K562 (cell line): ENCODE data around the gene DGCR6L. TPM values are rescaled to one million over a fixed set of nuclear protein-coding genes. Genes with fewer than 3 reads are reported as not detected.
"Not testable (repeated sequence)": the region's sequence is repeated elsewhere in the genome, so short reads cannot be mapped to it uniquely, and the experiment has no call there.

Source experiments
- ATAC-seq: fragments of 200-7000 bp; cut with Tn5 transposase; 3 replicates; pipeline ENCODE4 v1.9.1; 2020; ENCODE audit warnings: moderate library complexity
- BruUV-seq: library from RNA; stranded (reverse); fragments of 400-500 nt; replicated peaks from 2 replicates; lab custom pipeline; 2021; lab: Mats Ljungman, UMichigan
- CTCF ChIA-PET: fragments of 300-600 bp; formaldehyde crosslinking; extraction: SDS; loops from one replicate; lab custom pipeline; 2021; ENCODE audit warnings: low intra/inter-chr PET ratio; lab: Yijun Ruan, JAX
- POLR2A ChIA-PET: fragments of 300-600, 350-650 bp; sonication (Branson Sonifier 250); formaldehyde crosslinking; extraction: SDS; loops from one replicate; lab custom pipeline; 2021; ENCODE audit warnings: antibody characterized with exemption, inconsistent platforms; lab: Yijun Ruan, JAX
- DNase-seq, 4 experiments: peaks; one replicate each; pipeline versions ENCODE4 v3.0.0 to v3.0.0-alpha.2; 2011 to 2018; ENCODE audit warnings: low spot score in 3 of 4, mixed read lengths in 3 of 4; ENCODE audit errors: extremely low read depth in 1 of 4
- FAIRE-seq: peaks from 2 replicates; lab custom pipeline; 2011; peaks lifted over from hg19 to GRCh38; lab: Jason Lieb, UNC
- H2AFZ ChIP-seq: 2 replicates; pipeline ENCODE4 v1.6.0; 2011; ENCODE audit warnings: low read depth, low read length, control low read depth, inconsistent platforms
- H3K27ac ChIP-seq: fragments of 200-600 bp; 3 replicates; pipeline ENCODE4 v1.8.0; 2011; ENCODE audit warnings: low read depth, mild to moderate bottlenecking, control low read depth, inconsistent platforms, low read length, moderate library complexity, mixed read lengths; ENCODE audit errors: extremely low read depth
- H3K27me3 ChIP-seq, 2 experiments: fragments of 300-600 bp in 1 of 2; 2 replicates in 1 of 2; 3 replicates in 1 of 2; pipeline versions ENCODE4 v1.6.0 to v1.8.0; 2011; ENCODE audit warnings: inconsistent platforms in 2 of 2, low read length in 2 of 2, mild to moderate bottlenecking in 1 of 2, mixed read lengths in 1 of 2, moderate library complexity in 1 of 2; ENCODE audit not compliant: control insufficient read depth in 2 of 2, insufficient read depth in 2 of 2
- H3K36me3 ChIP-seq: fragments of 300-600 bp; 3 replicates; pipeline ENCODE4 v1.8.0; 2011; ENCODE audit warnings: mild to moderate bottlenecking, low read length, inconsistent platforms; ENCODE audit not compliant: control insufficient read depth, insufficient read depth
- H3K4me1 ChIP-seq, 2 experiments: fragments of 200-600 bp in 1 of 2; replicated peaks in 1 of 2; 2 replicates in 1 of 2; 3 replicates in 1 of 2; pipeline versions ENCODE4 v1.5.1 to v1.8.0; 2011; ENCODE audit warnings: inconsistent platforms in 2 of 2, low read length in 2 of 2, mild to moderate bottlenecking in 1 of 2, mixed read lengths in 1 of 2, moderate library complexity in 1 of 2; ENCODE audit not compliant: control insufficient read depth in 2 of 2, insufficient read depth in 2 of 2
- H3K4me2 ChIP-seq: 2 replicates; pipeline ENCODE4 v1.6.1; 2011; ENCODE audit warnings: low read length, control low read depth, inconsistent platforms, mixed read lengths; ENCODE audit not compliant: insufficient read depth
- H3K4me3 ChIP-seq: fragments of 200-600 bp; sonication (generic), shearing (Covaris generic); 2 replicates; pipeline ENCODE4 v1.5.1; 2016; ENCODE audit warnings: control low read depth, inconsistent platforms
- H3K79me2 ChIP-seq: fragments of 200-600 bp; 3 replicates; pipeline ENCODE4 v1.8.0; 2011; ENCODE audit warnings: low read length, inconsistent platforms; ENCODE audit not compliant: control insufficient read depth, insufficient read depth
- H3K9ac ChIP-seq, 2 experiments: 2 replicates each; pipeline versions ENCODE4 v1.6.0 to v1.6.1; 2011; ENCODE audit warnings: low read depth in 2 of 2, low read length in 2 of 2, control low read depth in 1 of 2, inconsistent platforms in 1 of 2, mild to moderate bottlenecking in 1 of 2, mixed read lengths in 1 of 2; ENCODE audit not compliant: insufficient read depth in 1 of 2
- H3K9me1 ChIP-seq: one replicate; pipeline ENCODE4 v1.6.0; 2011; ENCODE audit warnings: inconsistent platforms, mild to moderate bottlenecking, low read length, moderate library complexity; ENCODE audit not compliant: control insufficient read depth, insufficient read depth
- H3K9me3 ChIP-seq: replicated peaks from 2 replicates; pipeline ENCODE4 v1.5.1; 2011; ENCODE audit warnings: low read depth, low read length, inconsistent platforms; ENCODE audit not compliant: control insufficient read depth, insufficient read depth
- H4K20me1 ChIP-seq: replicated peaks from 2 replicates; pipeline ENCODE4 v1.6.1; 2011; ENCODE audit warnings: low read length, inconsistent platforms, mixed read lengths; ENCODE audit not compliant: control insufficient read depth, insufficient read depth
- CBX2 ChIP-seq: fragments of 200-600 bp; sonication (generic); IDR thresholded peaks from one replicate; pipeline ENCODE4 v1.6.1; 2012; ENCODE audit warnings: mild to moderate bottlenecking, low read length, inconsistent platforms; ENCODE audit not compliant: insufficient read depth, poor library complexity, severe bottlenecking
- CEBPB ChIP-seq: fragments of 450-650 bp; IDR thresholded peaks from 2 replicates; pipeline ENCODE4 v1.6.1; 2016; ENCODE audit warnings: missing genetic modification characterization, missing compliant biosample characterization
- CEBPG ChIP-seq, 3 experiments: fragments of 200-800 bp in 1 of 3; sonication (Bioruptor generic) in 1 of 3; sonication (generic) in 1 of 3; formaldehyde crosslinking in 1 of 3; IDR thresholded peaks in 2 of 3; conservative IDR thresholded peaks in 1 of 3; 2 replicates each; pipeline versions ENCODE4 v1.6.1 to v1.8.0; 2016 to 2022; ENCODE audit warnings: missing compliant biosample characterization in 2 of 3, missing genetic modification characterization in 2 of 3, mild to moderate bottlenecking in 1 of 3, missing genetic modification reagents in 1 of 3
- MCM3 ChIP-seq: fragments of 450-650 bp; IDR thresholded peaks from 2 replicates; pipeline ENCODE4 v1.6.1; 2016
- WGBS: fragments of 100-300 bp; shearing (Covaris generic); methylation state at CpG from one replicate; pipeline ENCODE4 v1.1.6; 2016; ENCODE audit warnings: low coverage, mixed read lengths; ENCODE audit not compliant: insufficient coverage; ENCODE audit errors: missing lambda C conversion rate; 5-methylcytosine and 5-hydroxymethylcytosine counted together
- in situ Hi-C: fragments of 300-500 bp; cut with MboI; formaldehyde crosslinking; loops from 4 replicates; pipeline ENCODE4 v1.15.0; 2018; ENCODE audit warnings: inconsistent platforms, mixed read lengths
- intact Hi-C: fragments of 100-400 bp; cut with micrococcal nuclease; formaldehyde crosslinking; loops from 2 replicates; pipeline ENCODE4 v1.14.2; 2022
- polyA plus RNA-seq, 8 experiments: library from polyadenylated mRNA; depleted of rRNA in 4 of 8; stranded (reverse) in 5 of 8; unstranded in 3 of 8; fragments of >200 nt; fragmentation: Nextera tagmentation in 2 of 8; fragmentation: Illumina TruSeq in 1 of 8; extraction: Ambion mirVana in 2 of 8; extraction: Trizol in 1 of 8; gene quantifications; 2 replicates each; pipeline versions ENCODE4 v1.2.1 to v1.2.3, GENCODE V29; 2011 to 2014; ENCODE audit warnings: inconsistent platforms in 1 of 8, missing spikeins in 1 of 8
- total RNA-seq, 7 experiments: library from RNA; depleted of rRNA in 6 of 7; stranded (reverse); fragments of >200 nt in 6 of 7; fragmentation: Illumina TruSeq in 2 of 7; extraction: Trizol in 2 of 7; gene quantifications; 2 replicates each; pipeline versions ENCODE4 v1.2.1 to v1.2.3, GENCODE V29; 2011 to 2021; ENCODE audit warnings: low replicate concordance in 1 of 7

The DGCR6L gene
- total and polyA plus RNA-seq, 9 of the 15 experiments (the other 6 are each of a cell fraction or from before 2014, with no cell fraction given), result 3.6 to 151 (median 51.0) TPM

DNA sequence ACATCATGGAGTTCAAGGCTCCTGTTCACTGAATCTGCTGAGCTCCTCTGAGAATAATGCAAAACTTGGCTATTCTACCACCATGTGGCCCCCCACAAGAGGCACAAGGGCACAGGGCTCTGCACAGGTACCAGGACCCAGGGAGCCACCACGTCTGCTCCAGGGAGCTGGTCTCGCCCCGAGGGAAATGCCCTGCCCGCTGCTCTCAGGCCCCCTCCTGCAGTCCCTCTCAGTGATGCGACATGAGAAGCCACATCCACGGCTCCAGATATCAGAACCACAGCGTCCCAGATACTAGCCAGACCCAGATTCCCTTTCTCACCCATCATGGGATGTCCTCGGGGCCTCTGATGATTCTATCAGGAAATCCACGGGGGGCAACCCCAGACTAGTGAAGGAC lies 47.0 kb upstream of the DGCR6L start:
- WGBS, result under 1% methylated on average over 9 of the region's 9 CpGs
- CTCF ChIA-PET, H3K4me1 ChIP-seq, H3K9me1 ChIP-seq, in situ Hi-C loops, H4K20me1 ChIP-seq, H3K4me2 ChIP-seq, H3K9me3 ChIP-seq, H2AFZ ChIP-seq, BruUV-seq, H3K27ac ChIP-seq, FAIRE-seq, intact Hi-C loops, H3K9ac ChIP-seq, ATAC-seq, H3K79me2 ChIP-seq, H3K36me3 ChIP-seq, H3K4me3 ChIP-seq: not testable (repeated sequence)
- POLR2A ChIA-PET, result interaction anchor here (0.5 to 1.2 kb wide), 2 partner anchors 14 to 359 kb away, joined by 3 read pairs; no protein-coding TSS in a partner anchor
- peaks cover 34 to 54% of the 10 kb centered on the region in 2 experiments for H3K27me3 ChIP-seq
- peak; percentile 72; the same call in 1 of the 2 replicates for TF ChIP-seq MCM3
- DNase-seq, result peak in 2 of 4 experiments; percentile 12 to 18

DNA sequence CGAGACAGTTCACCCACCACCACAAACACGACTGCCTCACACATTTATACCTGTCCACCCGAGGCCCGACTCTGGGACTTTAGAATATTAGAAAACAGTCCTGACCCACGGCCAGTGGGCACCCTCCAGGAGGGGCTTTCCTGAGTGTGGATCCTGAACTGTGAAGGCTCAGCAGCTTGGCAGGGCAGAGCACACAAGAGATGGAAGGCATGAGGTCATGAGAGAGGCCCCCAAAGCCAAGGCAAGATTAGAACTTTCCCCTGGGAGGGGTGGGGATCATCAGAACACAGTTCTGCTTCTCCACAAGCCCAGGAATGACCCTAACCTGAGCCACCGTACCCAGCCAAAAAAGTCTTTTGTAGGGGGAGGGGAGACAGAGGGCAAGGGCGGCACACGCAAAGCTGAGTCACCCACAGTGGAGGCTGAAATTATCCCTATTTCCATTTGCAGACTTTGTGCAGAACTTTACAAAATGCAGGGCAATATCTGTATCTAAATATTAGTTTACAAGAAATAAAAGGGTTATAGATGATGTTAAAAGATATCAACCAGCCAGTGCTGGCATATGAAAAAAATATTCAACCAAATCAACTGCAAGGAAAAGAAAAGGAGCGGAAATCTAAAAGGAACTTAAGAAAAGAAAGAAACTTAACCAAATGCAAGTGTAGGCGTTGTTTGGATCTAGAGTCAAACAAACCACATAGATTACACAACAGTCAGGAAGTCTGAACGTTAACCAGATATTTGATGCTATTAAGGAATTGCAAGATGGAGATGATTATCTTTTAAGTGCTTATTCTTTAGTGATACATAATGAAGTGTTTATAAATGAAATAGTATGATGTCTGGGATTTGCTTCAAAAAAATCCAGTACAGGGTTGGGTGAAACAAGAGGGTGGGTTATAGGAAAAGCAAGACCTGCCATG lies 44.7 kb upstream of the DGCR6L start:
- H3K4me1 ChIP-seq; in situ Hi-C loops; H3K36me3 ChIP-seq; FAIRE-seq; DNase-seq; H3K4me3 ChIP-seq; H3K9me3 ChIP-seq; H3K4me2 ChIP-seq; POLR2A ChIA-PET; H4K20me1 ChIP-seq; intact Hi-C loops; H2AFZ ChIP-seq; H3K9ac ChIP-seq; BruUV-seq; ATAC-seq; H3K9me1 ChIP-seq; H3K79me2 ChIP-seq; H3K27ac ChIP-seq; CTCF ChIA-PET; TF ChIP-seq CEBPG (CRISPR knock-in tag; IDR thresholded peaks at IDR 0.05): not testable (repeated sequence)
- TF ChIP-seq CBX2 (peak; percentile 39), CEBPG (tag; conservative IDR thresholded peaks at IDR 0.05 in 1 of 2, IDR thresholded peaks at IDR 0.05 in 1 of 2) (0 out of 4 replicates have a peak, but pooled peaks of 1 of the 2 experiments have one; percentile 42), CEBPB (peak; percentile 60)
- 2% methylated on average over 11 of the region's 11 CpGs for WGBS
- H3K27me3 ChIP-seq, result peaks cover 29 to 47% of the 10 kb centered on the region in 2 experiments
